ENCODE measurements around the gene EYS. TPM values are rescaled to one million over a fixed set of nuclear protein-coding genes. Genes with fewer than 3 reads are reported as not detected.

Gene EYS
- total RNA-seq, 1 experiment from 2014 or later: 1.5 TPM

GRCh38 chr6:63674635-63675034 is 2032.4 kb downstream of the EYS start:
- no peak for TF ChIP-seq CTCF (IDR thresholded peaks at IDR 0.05; ENCODE audit: unreplicated experiment)
- POLR2A ChIA-PET: no interaction called here
- DNase-seq (ENCODE audit: unreplicated experiment): no peak
- H3K27ac Mint-ChIP-seq (ENCODE audit: low read depth, unreplicated experiment): no peak overlapping the region
- intact Hi-C loops (cut with micrococcal nuclease): no loop called here
- peaks cover 6% of the 10 kb centered on the region for H3K4me1 Mint-ChIP-seq (ENCODE audit: insufficient read depth, unreplicated experiment)
- no peaks in the 10 kb centered on the region for H3K27me3 Mint-ChIP-seq (ENCODE audit: insufficient read depth, unreplicated experiment)
- no TSS peak for BruUV-seq (replicated peaks)
- CTCF ChIA-PET: interaction anchor here (0.6 kb wide), 1 partner anchor 88 kb away, joined by 4 read pairs; no protein-coding TSS in a partner anchor
- no peak overlapping the region for H3K4me3 Mint-ChIP-seq (ENCODE audit: unreplicated experiment)
- H3K36me3 Mint-ChIP-seq (ENCODE audit: insufficient read depth, unreplicated experiment): peaks cover under 1% of the 10 kb centered on the region
- H3K9me3 Mint-ChIP-seq (ENCODE audit: unreplicated experiment): no peaks in the 10 kb centered on the region

- Mint-ChIP-seq H3K27ac (ENCODE audit: low read depth, unreplicated experiment) (no peak overlapping the region), H3K27me3 (ENCODE audit: insufficient read depth, unreplicated experiment) (no peaks in the 10 kb centered on the region), H3K9me3 (ENCODE audit: unreplicated experiment) (no peaks in the 10 kb centered on the region), H3K4me1 (ENCODE audit: insufficient read depth, unreplicated experiment) (no peaks in the 10 kb centered on the region), H3K36me3 (ENCODE audit: insufficient read depth, unreplicated experiment) (no peaks in the 10 kb centered on the region), H3K4me3 (ENCODE audit: unreplicated experiment) (no peak overlapping the region)
- no peak for DNase-seq (ENCODE audit: unreplicated experiment)
- BruUV-seq (replicated peaks): no TSS peak
- TF ChIP-seq CTCF (IDR thresholded peaks at IDR 0.05; ENCODE audit: unreplicated experiment): no peak
- intact Hi-C loops (cut with micrococcal nuclease): no loop called here
- ChIA-PET CTCF (interaction anchor here (0.6 to 1.6 kb wide), 3 partner anchors 75 to 89 kb away, joined by 3 to 6 read pairs (median 4); no protein-coding TSS in a partner anchor), POLR2A (interaction anchor here (0.7 kb wide), 1 partner anchor 28 kb away, joined by 3 read pairs; no protein-coding TSS in a partner anchor)
Observed at GRCh38 chr6:63673692-63674091, 2033.3 kb downstream of the EYS start.

- no peak overlapping the region for H3K27ac Mint-ChIP-seq (ENCODE audit: low read depth, unreplicated experiment)
- no peaks in the 10 kb centered on the region for H3K27me3 Mint-ChIP-seq (ENCODE audit: insufficient read depth, unreplicated experiment)
- CTCF ChIA-PET: interaction anchor here (0.5 to 1.6 kb wide), 5 partner anchors 9 to 222 kb away, joined by 3 to 6 read pairs (median 3); no protein-coding TSS in a partner anchor
- H3K36me3 Mint-ChIP-seq (ENCODE audit: insufficient read depth, unreplicated experiment): no peaks in the 10 kb centered on the region
- no TSS peak for BruUV-seq (replicated peaks)
- H3K4me1 Mint-ChIP-seq (ENCODE audit: insufficient read depth, unreplicated experiment): no peaks in the 10 kb centered on the region
- H3K4me3 Mint-ChIP-seq (ENCODE audit: unreplicated experiment): no peak overlapping the region
- POLR2A ChIA-PET: interaction anchor here (0.7 to 1.0 kb wide), 2 partner anchors 22 to 37 kb away, joined by 3 read pairs; partner anchors contain the start of gene PHF3
- TF ChIP-seq CTCF (IDR thresholded peaks at IDR 0.05; ENCODE audit: unreplicated experiment): no peak
- no peak for DNase-seq (ENCODE audit: unreplicated experiment)
- intact Hi-C loops (cut with micrococcal nuclease): no loop called here
- H3K9me3 Mint-ChIP-seq (ENCODE audit: unreplicated experiment): no peaks in the 10 kb centered on the region
Observed at GRCh38 chr6:63672582-63673129, 2034.4 kb downstream of the EYS start.

GRCh38 chr6:63671098-63671754 is 2035.8 kb downstream of the EYS start:
- no peak for DNase-seq (ENCODE audit: unreplicated experiment)
- POLR2A ChIA-PET: interaction anchor here (0.7 to 1.0 kb wide), 2 partner anchors 11 to 36 kb away, joined by 3 read pairs; partner anchors contain the start of gene PHF3
- Mint-ChIP-seq H3K4me1 (ENCODE audit: insufficient read depth, unreplicated experiment) (no peaks in the 10 kb centered on the region), H3K4me3 (ENCODE audit: unreplicated experiment) (no peak overlapping the region), H3K36me3 (ENCODE audit: insufficient read depth, unreplicated experiment) (no peaks in the 10 kb centered on the region), H3K27me3 (ENCODE audit: insufficient read depth, unreplicated experiment) (no peaks in the 10 kb centered on the region), H3K27ac (ENCODE audit: low read depth, unreplicated experiment) (no peak overlapping the region), H3K9me3 (ENCODE audit: unreplicated experiment) (no peaks in the 10 kb centered on the region)
- no TSS peak for BruUV-seq (replicated peaks)
- TF ChIP-seq CTCF (IDR thresholded peaks at IDR 0.05; ENCODE audit: unreplicated experiment): no peak
- intact Hi-C loops (cut with micrococcal nuclease): no loop called here
- CTCF ChIA-PET: interaction anchor here (0.7 kb wide), 1 partner anchor 713 kb away, joined by 3 read pairs; no protein-coding TSS in a partner anchor

Measured in MCF 10A (cell line).